GM18868 (cell line): ENCODE data around the gene MLX.
A peak's percentile ranks its signal among the peaks of the same experiment; 100 is the strongest.
"Not testable (repeated sequence)": the region's sequence is repeated elsewhere in the genome, so short reads cannot be mapped to it uniquely, and the experiment has no call there.

ENCODE experiments used
- ATAC-seq: cut with Tn5 transposase; IDR thresholded peaks from one replicate; pipeline ENCODE4 v1.9.1; 2021; ENCODE audit warnings: mild to moderate bottlenecking, moderate library complexity; ENCODE audit not compliant: unreplicated experiment

Gene MLX

GRCh38 chr17:42554250-42555121 is 12.4 kb upstream of the MLX start:
- ATAC-seq, result peak; percentile 83

- ATAC-seq, result no peak
Measured at GRCh38 chr17:42555122-42555622, 11.7 kb upstream of the MLX start.

- not testable (repeated sequence) for ATAC-seq
Measured at GRCh38 chr17:42555961-42556617, 10.8 kb upstream of the MLX start.

GRCh38 chr17:42559075-42559474 is 7.8 kb upstream of the MLX start:
- ATAC-seq, result no peak

GRCh38 chr17:42560246-42560645 is 6.7 kb upstream of the MLX start:
- ATAC-seq, result no peak

- no peak for ATAC-seq
Measured at GRCh38 chr17:42561897-42562387, 5.0 kb upstream of the MLX start, which contains the start of gene COASY. Gene COASY, plus strand, starts transcription at chr17:42562148. Its CDS starts 475 bp downstream, at chr17:42562623.

- no peak for ATAC-seq
Measured at GRCh38 chr17:42562388-42563142, 4.3 kb upstream of the MLX start.

GRCh38 chr17:42563143-42563509 is 3.8 kb upstream of the MLX start:
- ATAC-seq, result no peak

- ATAC-seq, result no peak
Measured at GRCh38 chr17:42563543-42563942, 3.4 kb upstream of the MLX start.

- ATAC-seq, result no peak
Measured at GRCh38 chr17:42563950-42564349, 3.0 kb upstream of the MLX start.

GRCh38 chr17:42564815-42565522 is 1.9 kb upstream of the MLX start:
- ATAC-seq, result no peak

- ATAC-seq, result no peak
Measured at GRCh38 chr17:42565523-42566214, 1.2 kb upstream of the MLX start.

- no peak for ATAC-seq
Measured at GRCh38 chr17:42566215-42566882, 551 bp upstream of the MLX start.

- no peak for ATAC-seq
Measured at GRCh38 chr17:42568341-42569111, 1.6 kb downstream of the MLX start.

- no peak for ATAC-seq
Measured at GRCh38 chr17:42571435-42572225, 4.7 kb downstream of the MLX start.

GRCh38 chr17:42573095-42573494 is 6.2 kb downstream of the MLX start:
- ATAC-seq, result no peak

GRCh38 chr17:42574463-42574862 is 7.6 kb downstream of the MLX start:
- no peak for ATAC-seq

GRCh38 chr17:42577140-42577531 is 10.2 kb downstream of the MLX start:
- ATAC-seq, result no peak
